Stimulated activated CD4-positive, alpha-beta T cell treated with anti-CD3 and anti-CD28 coated beads, TNF-alpha, amount 100 ng/mL, for 1 hour (primary cell): Measurements from ENCODE around the gene RAB37.

Experiments
- DNase-seq, 3 donors: peaks; one replicate each; pipeline ENCODE4 v3.0.0-alpha.2; 2020; ENCODE audit warnings: low read depth in 3 of 3, low spot score in 1 of 3

Gene RAB37

GRCh38 chr17:74776990-74777389, 39.9 kb downstream of the RAB37 start:
- DNase-seq, result no peak

DNA sequence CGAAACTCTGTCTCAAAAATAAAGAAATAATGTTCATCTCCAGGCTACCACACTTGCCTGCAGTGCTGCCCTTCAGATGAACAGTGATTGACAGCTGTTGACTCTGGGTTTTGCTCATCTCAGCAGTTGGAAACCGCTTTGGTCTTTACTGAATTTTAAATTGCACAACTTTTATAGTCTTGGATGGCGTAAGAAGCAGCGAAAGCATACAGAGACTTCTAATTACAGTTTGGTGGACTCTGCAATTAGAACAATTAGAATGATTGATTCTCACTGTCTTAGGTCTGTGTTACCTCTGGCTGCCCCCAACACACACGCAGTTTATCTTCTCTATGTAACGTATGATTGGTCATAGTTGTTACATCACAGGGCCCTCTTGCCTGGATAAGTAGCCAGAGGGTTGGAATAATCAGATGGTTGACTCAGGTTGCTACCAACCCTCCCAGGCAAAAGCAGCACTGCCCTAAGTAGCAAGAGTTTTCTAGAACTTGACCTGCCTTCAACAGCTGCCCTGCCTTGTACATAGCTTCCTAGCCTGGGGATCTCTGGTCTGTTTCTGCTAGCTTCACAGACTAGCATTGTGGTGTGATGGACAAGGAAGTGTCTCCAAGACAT, 41.0 kb downstream of the RAB37 start:
- DNase-seq, result no peak

DNA sequence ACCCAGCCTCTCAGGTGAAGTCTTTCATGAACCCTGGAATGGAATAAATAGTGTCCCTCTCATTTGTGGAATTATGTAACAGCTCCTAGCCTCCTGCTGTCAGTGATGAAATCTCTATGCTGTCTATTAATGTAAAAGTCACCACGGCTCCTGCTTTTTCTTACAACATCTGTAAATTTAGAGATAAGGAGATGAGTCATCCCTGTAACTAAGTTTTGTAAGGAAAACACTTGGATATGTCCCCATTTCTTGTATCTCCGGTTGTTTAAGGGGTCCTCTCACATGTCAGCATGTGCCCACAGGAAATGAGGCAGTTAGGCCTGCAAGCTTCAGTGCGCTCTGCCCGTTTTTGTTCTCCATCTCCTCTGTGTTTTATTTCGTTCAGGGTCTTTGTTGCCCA, 41.9 kb downstream of the RAB37 start:
- no peak for DNase-seq

DNA sequence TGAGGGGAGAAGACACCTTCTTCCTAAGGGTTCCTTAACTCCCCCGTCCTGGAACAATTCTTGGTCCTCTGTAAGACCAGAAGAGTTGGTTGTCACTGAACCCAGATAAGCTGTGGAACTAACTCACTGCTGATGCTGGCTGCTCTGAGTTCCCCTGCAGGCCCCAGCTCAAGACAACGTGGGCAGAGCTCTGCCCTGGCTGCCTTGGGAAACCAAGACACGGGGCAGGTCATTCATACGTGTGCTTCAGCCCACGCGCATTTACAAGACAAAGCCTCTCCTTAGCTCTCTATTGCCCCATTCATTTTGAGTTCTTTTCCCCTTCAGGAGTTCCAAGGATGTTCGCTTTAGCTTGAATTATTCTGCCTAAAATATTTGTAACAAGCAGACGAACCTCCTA, 42.4 kb downstream of the RAB37 start:
- DNase-seq, result no peak

- DNase-seq, result peak in 2 of 3 donors; percentile 31 to 35
Measured at GRCh38 chr17:74779948-74780400, 42.9 kb downstream of the RAB37 start.

GRCh38 chr17:74780443-74781238, 43.6 kb downstream of the RAB37 start:
- no peak for DNase-seq

DNA sequence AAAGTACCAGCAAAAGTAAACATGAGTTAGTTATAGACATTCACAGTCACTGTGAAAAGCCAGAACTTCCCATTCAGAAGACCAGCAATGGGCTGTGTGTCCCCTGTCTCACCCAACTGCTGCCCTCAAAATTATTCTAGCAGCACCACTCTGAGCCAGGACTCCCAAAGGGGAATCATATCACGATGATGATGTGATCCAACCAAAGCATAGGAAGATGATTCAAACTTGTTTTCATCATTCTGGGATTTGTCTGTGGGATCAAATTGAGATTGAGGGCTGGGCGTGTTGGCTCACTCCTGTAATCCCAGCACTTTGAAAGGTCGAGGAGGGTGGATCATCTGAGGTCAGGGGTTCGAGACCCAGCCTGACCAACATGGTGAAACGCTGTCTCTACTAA, 45.5 kb downstream of the RAB37 start:
- DNase-seq, result no peak

DNA sequence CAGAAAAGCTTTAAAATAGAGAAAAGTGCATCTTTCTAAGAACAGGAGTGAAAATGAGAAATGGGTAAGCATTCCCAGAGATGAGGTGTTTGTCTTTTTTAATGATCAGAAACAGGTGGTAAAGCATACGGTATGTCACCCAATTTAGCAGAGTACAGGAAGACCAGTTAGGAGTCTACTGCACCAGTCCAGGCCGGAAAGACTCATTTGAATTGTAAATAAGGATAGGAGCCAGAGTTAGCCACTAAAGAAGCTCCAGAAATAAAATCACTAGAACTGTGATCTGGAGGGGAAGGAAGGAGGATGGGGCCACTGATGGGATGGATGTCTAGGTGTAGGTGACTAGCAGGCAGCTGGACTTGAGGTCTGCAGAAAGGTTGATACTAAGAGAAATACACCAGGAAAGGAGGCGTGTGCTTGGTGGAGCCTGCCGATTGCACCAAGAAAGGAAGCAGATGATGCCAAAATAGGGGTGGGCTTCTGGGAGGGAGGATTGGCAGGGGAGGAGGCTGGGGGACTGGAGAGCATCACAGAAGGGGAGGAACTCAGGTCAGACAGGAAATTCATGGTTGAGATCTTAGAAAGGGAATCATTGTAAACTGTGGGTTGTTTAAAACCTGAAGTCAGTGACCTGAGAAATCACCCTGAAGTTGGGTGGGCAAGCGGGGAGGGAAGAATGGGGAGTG, 47.2 kb downstream of the RAB37 start:
- DNase-seq, result no peak

DNA sequence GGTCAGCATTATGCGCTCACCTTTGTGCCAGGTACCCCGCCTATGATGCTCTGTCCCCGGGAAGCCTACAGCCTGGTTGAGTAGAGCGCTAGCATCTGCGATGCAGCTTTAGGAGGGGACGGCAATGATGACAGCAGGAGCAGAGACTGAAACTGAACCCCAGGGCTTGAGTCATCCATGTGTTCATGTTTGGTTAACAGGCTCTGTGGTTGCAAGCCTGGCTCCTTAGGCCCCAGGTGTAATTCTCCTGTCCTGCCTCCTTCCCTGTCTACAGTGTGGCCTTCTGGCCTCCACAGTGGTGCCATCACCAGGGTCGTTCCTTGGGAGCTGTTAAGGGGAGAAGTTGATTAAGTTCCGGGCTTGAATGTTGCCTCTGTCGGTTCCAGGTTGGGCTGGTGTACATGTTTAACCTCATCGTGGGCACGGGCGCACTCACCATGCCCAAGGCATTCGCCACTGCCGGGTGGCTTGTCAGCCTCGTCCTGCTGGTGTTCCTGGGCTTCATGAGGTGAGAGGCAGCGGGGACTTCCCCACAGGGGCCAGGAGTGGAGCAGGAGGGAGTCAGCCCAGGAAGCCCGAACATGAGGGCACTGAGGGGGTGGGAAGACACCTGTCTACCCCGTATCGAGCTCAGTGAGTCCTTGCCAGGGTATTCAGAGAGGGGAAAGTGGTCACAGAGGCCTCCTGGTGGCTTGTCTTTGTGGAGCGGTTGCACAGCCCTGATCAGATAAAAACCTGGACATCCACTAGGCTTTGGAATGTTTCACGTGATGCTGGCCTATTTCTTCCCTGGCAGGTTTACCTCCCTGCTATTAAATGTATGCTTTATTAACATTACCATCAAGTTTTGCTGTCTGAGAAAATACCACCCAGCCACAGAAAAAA, 48.3 kb downstream of the RAB37 start:
- no peak for DNase-seq

- no peak for DNase-seq
Measured at GRCh38 chr17:74785981-74786360, 48.9 kb downstream of the RAB37 start.

DNA sequence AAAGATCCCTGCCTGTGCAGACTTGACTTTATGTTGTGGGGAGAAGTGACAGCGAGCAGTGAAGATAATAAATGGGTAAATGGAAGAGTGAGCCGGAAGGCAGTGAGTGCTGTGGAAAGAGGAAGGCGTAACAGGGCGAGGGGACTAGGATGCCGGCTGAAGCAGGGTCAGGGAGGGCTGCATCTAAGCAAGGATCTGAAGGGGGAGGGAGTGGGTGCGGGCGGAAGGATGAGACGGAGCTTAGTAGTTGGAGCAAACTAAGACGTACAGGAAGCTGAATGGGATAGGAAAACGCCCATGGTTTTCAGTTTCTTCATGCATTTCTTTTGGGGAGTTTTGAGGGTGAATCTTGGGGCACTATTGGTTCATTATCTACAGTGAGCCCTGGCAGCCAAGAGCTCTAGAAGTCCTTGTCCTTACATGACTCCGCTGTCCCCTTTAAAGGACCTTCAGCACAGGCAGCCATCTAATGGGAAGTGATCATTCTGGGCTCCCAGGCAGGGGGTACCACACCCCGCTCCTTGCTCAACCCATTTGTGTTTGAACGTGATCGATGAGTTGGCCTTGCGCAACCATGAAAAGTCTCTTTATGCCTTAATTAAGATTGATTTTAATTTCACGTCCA, 49.5 kb downstream of the RAB37 start:
- DNase-seq, result no peak

GRCh38 chr17:74790161-74791058, 53.4 kb downstream of the RAB37 start:
- DNase-seq, result no peak

- no peak for DNase-seq
Measured at GRCh38 chr17:74792586-74793105, 55.6 kb downstream of the RAB37 start.

DNA sequence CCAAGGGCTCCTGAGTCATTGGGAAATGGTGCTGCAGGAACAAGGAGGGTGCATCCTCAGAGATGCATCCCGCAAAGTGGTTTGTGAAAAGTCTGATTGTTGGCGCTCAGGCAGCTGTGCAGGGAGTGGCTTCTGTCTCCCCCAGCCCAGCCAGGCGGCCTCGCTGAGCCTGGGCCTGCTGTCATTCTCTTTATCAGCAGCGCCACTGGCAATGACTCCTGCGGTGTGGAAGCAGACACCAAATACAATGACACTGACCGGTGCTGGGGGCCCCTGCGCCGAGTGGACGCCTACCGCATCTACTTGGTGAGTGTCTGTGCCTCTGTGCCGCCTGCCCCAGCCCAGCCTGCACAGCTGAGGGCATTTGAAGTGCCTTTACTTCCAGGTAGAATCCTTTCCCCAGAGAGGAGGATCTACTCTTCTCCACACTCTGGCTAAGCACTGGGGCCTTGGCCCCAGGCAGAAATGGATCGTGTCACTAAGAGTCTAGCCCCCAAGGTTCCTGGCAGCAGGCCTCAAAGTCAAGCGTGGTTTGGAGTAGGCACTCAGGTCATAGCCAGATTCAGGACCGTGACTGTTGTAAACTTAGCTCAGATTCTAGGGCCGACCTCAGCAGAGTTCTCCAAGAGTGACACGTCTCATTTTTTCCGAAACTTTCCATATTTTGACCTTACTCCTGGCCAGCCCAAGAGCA, 58.4 kb downstream of the RAB37 start:
- DNase-seq, result no peak

DNA sequence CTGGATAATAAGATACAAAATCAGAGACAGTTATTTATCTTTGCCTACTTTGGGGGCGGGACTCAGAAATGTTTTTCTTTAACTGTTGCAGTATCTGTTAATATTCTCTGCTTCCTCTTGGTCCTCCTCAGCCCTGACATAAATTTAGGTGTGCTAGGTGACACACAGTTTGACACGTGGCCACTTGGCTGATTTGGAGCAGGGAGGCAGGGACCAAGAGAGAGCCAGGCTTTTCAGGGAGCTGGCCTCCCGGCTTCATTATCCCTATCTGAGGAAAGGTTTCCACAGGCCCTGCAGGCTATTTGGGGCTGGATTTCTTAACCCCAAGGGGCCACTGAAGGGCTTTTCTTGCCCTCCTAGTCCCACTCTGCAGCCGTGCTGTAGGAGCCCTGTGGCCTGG, 59.2 kb downstream of the RAB37 start:
- DNase-seq, result no peak

DNA sequence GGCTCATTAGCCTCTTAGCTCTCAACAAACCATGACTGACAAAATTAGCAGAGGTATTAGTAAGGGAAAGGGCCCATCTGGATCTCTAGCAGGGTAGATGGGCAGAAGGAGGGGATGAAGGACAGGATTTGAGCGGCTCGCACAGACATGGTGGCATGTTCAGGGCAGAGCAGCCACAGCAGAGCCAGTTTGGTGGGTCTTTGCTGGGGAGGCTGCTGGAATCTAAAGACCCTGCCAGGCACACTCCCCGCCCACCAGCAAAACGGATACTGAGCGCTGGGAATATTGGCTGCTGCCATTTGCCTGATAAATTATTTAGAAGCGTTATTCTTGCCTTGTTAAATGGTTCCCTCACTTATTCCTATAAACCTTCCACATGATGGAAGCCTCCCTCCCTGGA, 59.8 kb downstream of the RAB37 start:
- no peak for DNase-seq
